ENCODE results near the gene ARID1B. TPM values are rescaled to one million over a fixed set of nuclear protein-coding genes. Genes with fewer than 3 reads are reported as not detected.

Gene ARID1B
- total RNA-seq, 1 donor from 2014 or later = 62.1 TPM

DNA sequence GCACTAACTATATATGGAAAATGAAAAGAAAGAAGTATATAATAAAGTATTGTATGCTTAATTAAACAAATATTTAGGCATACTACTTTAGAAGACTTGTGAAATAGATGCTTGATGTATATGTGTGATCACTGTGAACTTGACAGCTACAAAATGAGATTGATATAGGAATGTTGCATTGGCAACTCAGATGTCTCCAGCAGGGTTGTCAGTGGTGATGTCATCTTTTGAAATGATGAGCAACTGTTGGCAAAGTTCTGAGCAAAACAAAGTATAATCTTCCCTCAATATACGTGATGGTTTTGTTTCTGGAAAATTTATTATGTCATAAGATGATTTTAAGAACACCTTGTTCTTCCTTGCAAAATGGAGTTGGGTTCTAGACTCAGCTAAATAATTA, 133.8 kb downstream of the ARID1B start:
- Mint-ChIP-seq H3K27me3 (ENCODE audit: insufficient read depth, low read depth) (peaks cover 4% of the 10 kb centered on the region), H3K4me3 (no peak overlapping the region), H3K36me3 (peaks cover 15% of the 10 kb centered on the region), H3K4me1 (peaks cover 8% of the 10 kb centered on the region), H3K9me3 (no peaks in the 10 kb centered on the region), H3K27ac (no peak overlapping the region)
- no peaks in the 10 kb centered on the region for H3K36me3 ChIP-seq
- no peak for DNase-seq (ENCODE audit: low spot score)
- H3K79me2 ChIP-seq (ENCODE audit: low read depth) = peaks cover 89% of the 10 kb centered on the region
- H3K27me3 ChIP-seq = no peaks in the 10 kb centered on the region
- peaks cover 44% of the 10 kb centered on the region for H4K20me1 ChIP-seq (ENCODE audit: low read depth)
- no peak for TF ChIP-seq EZH2phosphoT487 (IDR thresholded peaks at IDR 0.05)
- TF ChIP-seq, protein P1, sequence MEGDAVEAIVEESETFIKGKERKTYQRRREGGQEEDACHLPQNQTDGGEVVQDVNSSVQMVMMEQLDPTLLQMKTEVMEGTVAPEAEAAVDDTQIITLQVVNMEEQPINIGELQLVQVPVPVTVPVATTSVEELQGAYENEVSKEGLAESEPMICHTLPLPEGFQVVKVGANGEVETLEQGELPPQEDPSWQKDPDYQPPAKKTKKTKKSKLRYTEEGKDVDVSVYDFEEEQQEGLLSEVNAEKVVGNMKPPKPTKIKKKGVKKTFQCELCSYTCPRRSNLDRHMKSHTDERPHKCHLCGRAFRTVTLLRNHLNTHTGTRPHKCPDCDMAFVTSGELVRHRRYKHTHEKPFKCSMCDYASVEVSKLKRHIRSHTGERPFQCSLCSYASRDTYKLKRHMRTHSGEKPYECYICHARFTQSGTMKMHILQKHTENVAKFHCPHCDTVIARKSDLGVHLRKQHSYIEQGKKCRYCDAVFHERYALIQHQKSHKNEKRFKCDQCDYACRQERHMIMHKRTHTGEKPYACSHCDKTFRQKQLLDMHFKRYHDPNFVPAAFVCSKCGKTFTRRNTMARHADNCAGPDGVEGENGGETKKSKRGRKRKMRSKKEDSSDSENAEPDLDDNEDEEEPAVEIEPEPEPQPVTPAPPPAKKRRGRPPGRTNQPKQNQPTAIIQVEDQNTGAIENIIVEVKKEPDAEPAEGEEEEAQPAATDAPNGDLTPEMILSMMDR (IDR thresholded peaks at IDR 0.05) = no peak
- no peaks in the 10 kb centered on the region for H3K9me3 ChIP-seq (ENCODE audit: low read depth)
- no peak overlapping the region for H3K4me3 ChIP-seq
- H3F3A ChIP-seq (ENCODE audit: low read depth) = no peaks in the 10 kb centered on the region
- no peak overlapping the region for H3K27ac ChIP-seq
- no peak overlapping the region for H3K9ac ChIP-seq
- H3K4me2 ChIP-seq = no peak overlapping the region
- peaks cover 16% of the 10 kb centered on the region for H3K4me1 ChIP-seq
- no peak overlapping the region for H2AFZ ChIP-seq (replicated peaks)

DNA sequence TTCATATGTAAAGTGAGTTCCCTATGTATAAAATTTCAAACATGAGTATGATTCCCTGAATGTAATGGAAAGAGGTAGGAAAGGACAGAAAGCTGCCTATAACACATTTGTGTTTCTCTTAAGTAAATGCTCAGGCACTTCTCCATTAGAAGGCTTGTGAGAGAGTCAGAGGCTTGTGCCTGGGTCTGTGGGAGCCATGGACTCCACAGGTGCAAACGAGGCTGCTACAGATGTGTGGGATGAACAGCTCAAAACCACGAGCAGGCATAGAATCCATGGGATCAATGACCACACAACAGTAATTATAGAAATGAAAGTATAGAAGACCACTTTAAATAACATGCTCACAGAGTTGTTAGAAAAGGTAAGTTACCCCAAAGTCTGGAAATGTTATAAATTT, 134.4 kb downstream of the ARID1B start:
- peaks cover 91% of the 10 kb centered on the region for H3K79me2 ChIP-seq (ENCODE audit: low read depth)
- Mint-ChIP-seq H3K4me1 (peaks cover 7% of the 10 kb centered on the region), H3K9me3 (no peaks in the 10 kb centered on the region), H3K27me3 (ENCODE audit: insufficient read depth, low read depth) (peaks cover 4% of the 10 kb centered on the region), H3K27ac (no peak overlapping the region), H3K36me3 (peaks cover 18% of the 10 kb centered on the region), H3K4me3 (no peak overlapping the region)
- H3K27ac ChIP-seq = no peak overlapping the region
- no peaks in the 10 kb centered on the region for H3F3A ChIP-seq (ENCODE audit: low read depth)
- H4K20me1 ChIP-seq (ENCODE audit: low read depth) = peaks cover 47% of the 10 kb centered on the region
- TF ChIP-seq, protein P1 (IDR thresholded peaks at IDR 0.05) = no peak
- TF ChIP-seq EZH2 (IDR thresholded peaks at IDR 0.05) = no peak
- no peak for TF ChIP-seq EZH2phosphoT487 (IDR thresholded peaks at IDR 0.05)
- no peaks in the 10 kb centered on the region for H3K9me3 ChIP-seq (ENCODE audit: low read depth)
- no peak for DNase-seq (ENCODE audit: low spot score)
- no peak overlapping the region for H2AFZ ChIP-seq (replicated peaks)
- no peaks in the 10 kb centered on the region for H3K27me3 ChIP-seq
- no peak overlapping the region for H3K4me3 ChIP-seq
- no peak overlapping the region for H3K4me2 ChIP-seq
- no peak overlapping the region for H3K9ac ChIP-seq
- H3K36me3 ChIP-seq = no peaks in the 10 kb centered on the region
- H3K4me1 ChIP-seq = peaks cover 15% of the 10 kb centered on the region

DNA sequence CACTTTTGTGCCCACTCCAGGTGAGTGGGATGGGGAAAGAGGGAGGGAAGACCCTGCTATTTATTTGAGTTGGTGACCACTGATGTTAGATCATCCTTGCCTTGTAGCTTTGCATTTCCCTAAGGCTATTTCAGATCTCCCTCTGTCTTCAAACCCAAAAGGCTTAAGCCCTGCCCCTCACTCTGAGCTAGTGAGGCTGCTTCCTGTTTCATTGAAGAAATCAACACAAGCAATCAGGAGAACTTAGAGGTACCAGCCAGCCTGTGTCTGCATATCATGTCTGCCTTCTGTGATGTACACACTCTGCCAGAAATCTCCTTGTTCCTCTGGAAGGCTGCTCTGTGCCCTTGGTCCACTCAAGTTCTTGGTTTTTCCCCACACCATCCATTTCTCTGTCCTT, 135.3 kb downstream of the ARID1B start:
- peaks cover 2% of the 10 kb centered on the region for H3K27me3 Mint-ChIP-seq (ENCODE audit: insufficient read depth, low read depth)
- H3K4me2 ChIP-seq = no peak overlapping the region
- no peak for TF ChIP-seq EZH2phosphoT487 (IDR thresholded peaks at IDR 0.05)
- TF ChIP-seq, protein P1 (IDR thresholded peaks at IDR 0.05) = no peak
- no peak for TF ChIP-seq EZH2 (IDR thresholded peaks at IDR 0.05)
- no peaks in the 10 kb centered on the region for H3K9me3 Mint-ChIP-seq
- DNase-seq (ENCODE audit: low spot score) = no peak
- peaks cover 20% of the 10 kb centered on the region for H3K36me3 Mint-ChIP-seq
- H3K9me3 ChIP-seq (ENCODE audit: low read depth) = no peaks in the 10 kb centered on the region
- H3K4me1 Mint-ChIP-seq = peaks cover 10% of the 10 kb centered on the region
- no peak overlapping the region for H3K4me3 ChIP-seq
- no peaks in the 10 kb centered on the region for H3K27me3 ChIP-seq
- no peaks in the 10 kb centered on the region for H3K36me3 ChIP-seq
- peaks cover 3% of the 10 kb centered on the region for H3F3A ChIP-seq (ENCODE audit: low read depth)
- H3K4me3 Mint-ChIP-seq = no peak overlapping the region
- H3K27ac ChIP-seq = no peak overlapping the region
- no peak overlapping the region for H3K9ac ChIP-seq
- H3K27ac Mint-ChIP-seq = no peak overlapping the region
- H3K4me1 ChIP-seq = peaks cover 12% of the 10 kb centered on the region
- H2AFZ ChIP-seq (replicated peaks) = no peak overlapping the region
- peaks cover 53% of the 10 kb centered on the region for H4K20me1 ChIP-seq (ENCODE audit: low read depth)
- peaks cover 91% of the 10 kb centered on the region for H3K79me2 ChIP-seq (ENCODE audit: low read depth)

Measured in neural progenitor cell (in vitro differentiated cells).